ENCODE measurements around the gene RXRA. TPM values are rescaled to one million over a fixed set of nuclear protein-coding genes. Genes with fewer than 3 reads are reported as not detected.
A peak's percentile ranks its signal among the peaks of the same experiment; 100 is the strongest.

The RXRA gene
- total and polyA plus RNA-seq, 4 experiments from 2014 or later: 1.0 to 11.9 (median 6.4) TPM

GRCh38 chr9:134378901-134379338, 52.7 kb downstream of the RXRA start:
- Mint-ChIP-seq H3K27ac (no peak overlapping the region), H3K9me3 (no peaks in the 10 kb centered on the region), H3K4me1 (peaks cover 18 to 40% (median 32%) of the 10 kb centered on the region in 4 donors), H3K27me3 (no peaks in the 10 kb centered on the region), H3K4me3 (no peak overlapping the region), H3K36me3 (no peaks in the 10 kb centered on the region)
- intact Hi-C loops (cut with micrococcal nuclease): no loop called here
- POLR2A ChIA-PET (ENCODE audit: partially characterized antibody): interaction anchor here (0.6 kb wide), 1 partner anchor 27 kb away, joined by 3 read pairs; no protein-coding TSS in a partner anchor
- Histone ChIP-seq H3K36me3 (ENCODE audit: insufficient read depth, low read length) (no peaks in the 10 kb centered on the region), H3K9me3 (ENCODE audit: control insufficient read depth in 1 of 2, low read length in 2 of 2) (no peaks in the 10 kb centered on the region), H3K27me3 (ENCODE audit: insufficient read depth, low read length) (no peaks in the 10 kb centered on the region), H3K4me3 (ENCODE audit: low read length in 2 of 2) (no peak overlapping the region), H3K4me1 (ENCODE audit: insufficient read depth, low read length) (peaks cover 23% of the 10 kb centered on the region), H3K27ac (ENCODE audit: low read depth, low read length) (no peak overlapping the region)
- CTCF ChIA-PET (ENCODE audit: partially characterized antibody): interaction anchor here (1.1 to 1.2 kb wide), 2 partner anchors 64 to 208 kb away, joined by 3 to 4 read pairs; no protein-coding TSS in a partner anchor
- no peak for DNase-seq

GRCh38 chr9:134379831-134380365, 53.6 kb downstream of the RXRA start:
- Histone ChIP-seq H3K9me3 (ENCODE audit: control insufficient read depth in 1 of 2, low read length in 2 of 2) (no peaks in the 10 kb centered on the region), H3K4me1 (ENCODE audit: insufficient read depth, low read length) (peaks cover 23% of the 10 kb centered on the region), H3K36me3 (ENCODE audit: insufficient read depth, low read length) (no peaks in the 10 kb centered on the region), H3K27me3 (ENCODE audit: insufficient read depth, low read length) (no peaks in the 10 kb centered on the region), H3K4me3 (ENCODE audit: low read length in 2 of 2) (no peak overlapping the region), H3K27ac (ENCODE audit: low read depth, low read length) (no peak overlapping the region)
- ChIA-PET CTCF (ENCODE audit: partially characterized antibody) (interaction anchor here (0.6 kb wide), 1 partner anchor 928 kb away, joined by 5 read pairs; no protein-coding TSS in a partner anchor), POLR2A (ENCODE audit: partially characterized antibody) (interaction anchor here (2.9 kb wide), 1 partner anchor 12 kb away, joined by 13 read pairs; no protein-coding TSS in a partner anchor)
- H3K9me3 Mint-ChIP-seq: no peaks in the 10 kb centered on the region
- peaks cover 16 to 44% (median 34%) of the 10 kb centered on the region in 4 donors for H3K4me1 Mint-ChIP-seq
- H3K4me3 Mint-ChIP-seq: no peak overlapping the region
- H3K27me3 Mint-ChIP-seq: no peaks in the 10 kb centered on the region
- H3K36me3 Mint-ChIP-seq: no peaks in the 10 kb centered on the region
- no peak for DNase-seq
- intact Hi-C loops (cut with micrococcal nuclease): no loop called here
- no peak overlapping the region for H3K27ac Mint-ChIP-seq

GRCh38 chr9:134380542-134381271, 54.5 kb downstream of the RXRA start:
- no peaks in the 10 kb centered on the region for H3K27me3 ChIP-seq (ENCODE audit: insufficient read depth, low read length)
- no peak overlapping the region for H3K4me3 ChIP-seq (ENCODE audit: low read length in 2 of 2)
- H3K36me3 Mint-ChIP-seq: no peaks in the 10 kb centered on the region
- no peaks in the 10 kb centered on the region for H3K9me3 Mint-ChIP-seq
- H3K4me3 Mint-ChIP-seq: no peak overlapping the region
- DNase-seq: no peak
- no peaks in the 10 kb centered on the region for H3K27me3 Mint-ChIP-seq
- no peaks in the 10 kb centered on the region for H3K9me3 ChIP-seq (ENCODE audit: control insufficient read depth in 1 of 2, low read length in 2 of 2)
- CTCF ChIA-PET (ENCODE audit: partially characterized antibody): interaction anchor here (0.6 to 1.2 kb wide), 2 partner anchors 16 to 927 kb away, joined by 5 read pairs; no protein-coding TSS in a partner anchor
- H3K4me1 ChIP-seq (ENCODE audit: insufficient read depth, low read length): peaks cover 23% of the 10 kb centered on the region
- intact Hi-C loops (cut with micrococcal nuclease): no loop called here
- H3K27ac ChIP-seq (ENCODE audit: low read depth, low read length): no peak overlapping the region
- H3K36me3 ChIP-seq (ENCODE audit: insufficient read depth, low read length): no peaks in the 10 kb centered on the region
- peaks cover 14 to 44% (median 33%) of the 10 kb centered on the region in 4 donors for H3K4me1 Mint-ChIP-seq
- POLR2A ChIA-PET (ENCODE audit: partially characterized antibody): interaction anchor here (2.9 kb wide), 1 partner anchor 11 kb away, joined by 13 read pairs; no protein-coding TSS in a partner anchor
- H3K27ac Mint-ChIP-seq: peak overlapping the region in 3 of 7 donors; percentile 57 to 89 (median 70)

- peaks cover 23% of the 10 kb centered on the region for H3K4me1 ChIP-seq (ENCODE audit: insufficient read depth, low read length)
- peak overlapping the region in 2 of 8 donors; percentile 55 to 86 for H3K4me3 Mint-ChIP-seq
Measured at GRCh38 chr9:134381272-134381661, 55.0 kb downstream of the RXRA start.

GRCh38 chr9:134381671-134382516, 55.6 kb downstream of the RXRA start:
- Mint-ChIP-seq H3K27ac (peak overlapping the region; percentile 48 to 89 (median 84)), H3K4me3 (peak overlapping the region; percentile 1 to 86 (median 62)), H3K9me3 (no peaks in the 10 kb centered on the region), H3K36me3 (no peaks in the 10 kb centered on the region), H3K27me3 (no peaks in the 10 kb centered on the region), H3K4me1 (peaks cover 11 to 39% (median 28%) of the 10 kb centered on the region in 4 donors)
- Histone ChIP-seq H3K4me3 (ENCODE audit: low read length in 2 of 2) (no peak overlapping the region), H3K27ac (ENCODE audit: low read depth, low read length) (no peak overlapping the region), H3K27me3 (ENCODE audit: insufficient read depth, low read length) (no peaks in the 10 kb centered on the region), H3K36me3 (ENCODE audit: insufficient read depth, low read length) (no peaks in the 10 kb centered on the region), H3K9me3 (ENCODE audit: control insufficient read depth in 1 of 2, low read length in 2 of 2) (no peaks in the 10 kb centered on the region), H3K4me1 (ENCODE audit: insufficient read depth, low read length) (peaks cover 23% of the 10 kb centered on the region)
- peak; percentile 47 to 74 (median 57) for DNase-seq
- ChIA-PET POLR2A (ENCODE audit: partially characterized antibody) (interaction anchor here (0.6 to 2.9 kb wide), 4 partner anchors 10 to 1351 kb away, joined by 3 to 13 read pairs (median 6); partner anchors contain the start of gene GTF3C5), CTCF (ENCODE audit: partially characterized antibody) (interaction anchor here (1.0 to 1.2 kb wide), 2 partner anchors 15 to 68 kb away, joined by 3 to 5 read pairs; no protein-coding TSS in a partner anchor)
- intact Hi-C loops (cut with micrococcal nuclease): no loop called here

More at GRCh38 chr9:134381272-134381661, 55.0 kb downstream of the RXRA start:
- ChIA-PET CTCF (ENCODE audit: partially characterized antibody) (interaction anchor here (1.2 kb wide), 1 partner anchor 16 kb away, joined by 5 read pairs; no protein-coding TSS in a partner anchor), POLR2A (ENCODE audit: partially characterized antibody) (interaction anchor here (2.9 kb wide), 1 partner anchor 10 kb away, joined by 13 read pairs; no protein-coding TSS in a partner anchor)
- H3K36me3 ChIP-seq (ENCODE audit: insufficient read depth, low read length): no peaks in the 10 kb centered on the region
- peak overlapping the region in 4 of 7 donors; percentile 57 to 89 (median 76) for H3K27ac Mint-ChIP-seq
- DNase-seq: no peak
- intact Hi-C loops (cut with micrococcal nuclease): no loop called here
- H3K4me3 ChIP-seq (ENCODE audit: low read length in 2 of 2): no peak overlapping the region
- peaks cover 14 to 42% (median 31%) of the 10 kb centered on the region in 4 donors for H3K4me1 Mint-ChIP-seq
- no peaks in the 10 kb centered on the region for H3K9me3 Mint-ChIP-seq
- H3K27me3 Mint-ChIP-seq: no peaks in the 10 kb centered on the region
- H3K9me3 ChIP-seq (ENCODE audit: control insufficient read depth in 1 of 2, low read length in 2 of 2): no peaks in the 10 kb centered on the region
- no peaks in the 10 kb centered on the region for H3K27me3 ChIP-seq (ENCODE audit: insufficient read depth, low read length)
- no peak overlapping the region for H3K27ac ChIP-seq (ENCODE audit: low read depth, low read length)
- no peaks in the 10 kb centered on the region for H3K36me3 Mint-ChIP-seq

- H3K9me3 ChIP-seq (ENCODE audit: control insufficient read depth in 1 of 2, low read length in 2 of 2): no peaks in the 10 kb centered on the region
- H3K4me1 ChIP-seq (ENCODE audit: insufficient read depth, low read length): peaks cover 23% of the 10 kb centered on the region
- H3K4me3 Mint-ChIP-seq: peak overlapping the region in 6 of 8 donors; percentile 48 to 86 (median 62)
- peak overlapping the region in 4 of 7 donors; percentile 72 to 89 (median 82) for H3K27ac Mint-ChIP-seq
- intact Hi-C loops (cut with micrococcal nuclease): no loop called here
- no peaks in the 10 kb centered on the region for H3K9me3 Mint-ChIP-seq
- DNase-seq: no peak
- CTCF ChIA-PET (ENCODE audit: partially characterized antibody): interaction anchor here (1.0 kb wide), 1 partner anchor 67 kb away, joined by 3 read pairs; no protein-coding TSS in a partner anchor
- POLR2A ChIA-PET (ENCODE audit: partially characterized antibody): interaction anchor here (0.6 to 2.9 kb wide), 5 partner anchors 9 to 1352 kb away, joined by 3 to 13 read pairs (median 3); partner anchors contain the start of gene GTF3C5
- H3K27ac ChIP-seq (ENCODE audit: low read depth, low read length): no peak overlapping the region
- H3K27me3 ChIP-seq (ENCODE audit: insufficient read depth, low read length): no peaks in the 10 kb centered on the region
- H3K27me3 Mint-ChIP-seq: no peaks in the 10 kb centered on the region
- no peaks in the 10 kb centered on the region for H3K36me3 Mint-ChIP-seq
- no peaks in the 10 kb centered on the region for H3K36me3 ChIP-seq (ENCODE audit: insufficient read depth, low read length)
- no peak overlapping the region for H3K4me3 ChIP-seq (ENCODE audit: low read length in 2 of 2)
- peaks cover 11 to 37% (median 28%) of the 10 kb centered on the region in 4 donors for H3K4me1 Mint-ChIP-seq
Measured at GRCh38 chr9:134382733-134383132, 56.5 kb downstream of the RXRA start.
